ENCODE measurements around the gene SLCO3A1.

The SLCO3A1 gene

GRCh38 chr15:91853511-91853947, at the start of gene SLCO3A1:
TSS of gene SLCO3A1 (plus strand) at chr15:91853708.
- DNase-seq: peak; percentile 72

DNA sequence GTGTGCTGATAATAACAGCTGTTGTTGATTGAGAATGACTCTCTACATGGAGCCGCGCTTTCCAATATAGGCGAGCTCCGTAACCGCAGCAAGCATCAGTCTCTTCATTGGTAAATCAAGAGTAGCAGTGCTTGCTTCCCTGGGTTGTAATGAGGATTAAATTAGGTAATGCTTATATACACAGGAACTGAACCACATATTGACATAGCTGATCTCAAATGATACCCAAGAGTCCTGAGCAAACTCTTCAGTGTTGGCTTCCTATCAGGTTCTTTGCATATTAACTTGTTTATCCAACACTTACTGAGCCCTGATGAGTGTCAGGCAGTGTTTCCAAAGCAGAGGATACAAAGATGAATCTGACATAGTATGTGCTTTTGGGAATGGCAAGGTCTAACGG, 46.4 kb upstream of the SLCO3A1 start:
- DNase-seq: no peak

- DNase-seq: no peak
Observed at GRCh38 chr15:91813924-91814323, 39.6 kb upstream of the SLCO3A1 start.

GRCh38 chr15:91816942-91817341, 36.6 kb upstream of the SLCO3A1 start:
- no peak for DNase-seq

DNA sequence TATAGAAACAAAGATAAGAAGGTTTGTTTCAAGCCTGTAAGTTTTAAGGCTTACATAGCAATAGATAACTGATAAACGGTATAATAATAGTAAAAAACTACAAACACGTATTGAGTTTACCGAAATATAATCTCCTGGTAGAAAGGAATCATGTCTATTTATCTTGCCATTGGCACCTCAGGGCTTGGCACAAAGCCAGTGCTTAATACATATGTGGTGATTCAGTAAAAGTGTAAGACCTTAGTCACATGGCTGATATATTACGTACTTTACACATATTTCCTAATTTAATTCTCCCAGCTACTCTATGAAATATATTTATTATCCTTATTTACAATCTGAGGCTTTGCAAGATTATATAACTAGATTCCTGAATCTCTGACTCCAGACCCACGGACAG, 32.0 kb upstream of the SLCO3A1 start:
- DNase-seq: no peak

- DNase-seq: no peak
Observed at GRCh38 chr15:91824256-91824655, 29.3 kb upstream of the SLCO3A1 start.

GRCh38 chr15:91826443-91826842, 27.1 kb upstream of the SLCO3A1 start:
- no peak for DNase-seq

DNA sequence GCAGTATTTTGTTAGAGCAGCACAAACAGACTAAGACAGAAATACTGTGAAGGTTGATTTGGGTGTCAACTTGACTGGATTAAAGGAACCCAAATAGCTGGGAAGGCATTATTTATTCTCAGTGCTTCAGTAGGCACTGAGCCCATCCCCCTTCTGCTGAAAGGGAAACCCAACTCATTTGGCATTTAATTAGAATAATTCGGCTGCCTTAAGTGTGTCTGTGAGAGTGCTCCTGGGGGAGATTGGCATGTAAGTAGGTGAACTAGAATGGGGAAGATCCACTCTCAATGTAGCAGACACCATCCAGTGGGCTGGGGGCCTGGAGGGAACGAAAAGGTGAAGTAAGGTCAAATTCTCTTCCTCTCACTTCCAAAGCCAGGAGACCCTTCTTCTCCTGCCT, 20.5 kb upstream of the SLCO3A1 start:
- DNase-seq: no peak

GRCh38 chr15:91839867-91840266, 13.6 kb upstream of the SLCO3A1 start:
- DNase-seq: no peak

DNA sequence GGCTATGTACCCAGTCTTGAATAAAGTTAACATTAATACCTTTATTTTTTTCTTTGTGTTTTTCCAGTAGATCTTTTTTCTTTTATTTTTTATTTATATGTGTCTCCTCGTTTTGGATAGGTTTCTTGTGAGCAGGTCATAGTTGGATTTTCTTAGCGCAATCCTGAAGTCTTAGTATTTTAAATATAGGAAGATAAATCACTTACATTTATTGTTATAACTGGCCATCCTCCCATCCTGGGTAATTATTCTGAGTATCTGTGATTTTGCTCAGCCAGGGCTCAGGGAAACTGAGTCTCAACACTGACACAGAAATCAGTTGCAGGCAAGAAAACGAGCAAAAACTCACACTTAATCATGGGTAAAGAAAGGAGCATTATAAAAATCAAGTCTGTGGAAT, 11.6 kb upstream of the SLCO3A1 start:
- no peak for DNase-seq

GRCh38 chr15:91844341-91844740, 9.2 kb upstream of the SLCO3A1 start:
- no peak for DNase-seq

DNA sequence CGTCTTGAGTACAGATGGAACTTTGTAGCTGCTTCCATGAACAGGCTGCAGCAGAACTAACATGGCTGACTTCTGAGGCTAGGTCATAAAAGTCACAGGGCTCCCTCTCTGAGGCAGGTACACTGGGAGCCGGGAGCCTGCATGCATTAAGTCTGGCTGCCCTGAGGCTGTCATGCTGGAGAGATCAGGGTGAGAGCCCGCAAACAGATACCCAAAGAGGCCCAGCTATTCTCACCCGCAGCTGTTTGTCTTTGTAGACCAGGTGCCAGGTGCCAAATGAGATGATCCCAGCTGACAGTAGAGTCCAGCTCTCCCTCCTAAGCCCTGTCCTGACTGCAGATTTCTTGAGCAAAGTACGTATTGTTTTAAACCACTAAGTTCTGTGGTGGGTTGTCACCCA, 8.6 kb upstream of the SLCO3A1 start:
- DNase-seq: no peak

GRCh38 chr15:91845720-91846119, 7.8 kb upstream of the SLCO3A1 start:
- DNase-seq: no peak

DNA sequence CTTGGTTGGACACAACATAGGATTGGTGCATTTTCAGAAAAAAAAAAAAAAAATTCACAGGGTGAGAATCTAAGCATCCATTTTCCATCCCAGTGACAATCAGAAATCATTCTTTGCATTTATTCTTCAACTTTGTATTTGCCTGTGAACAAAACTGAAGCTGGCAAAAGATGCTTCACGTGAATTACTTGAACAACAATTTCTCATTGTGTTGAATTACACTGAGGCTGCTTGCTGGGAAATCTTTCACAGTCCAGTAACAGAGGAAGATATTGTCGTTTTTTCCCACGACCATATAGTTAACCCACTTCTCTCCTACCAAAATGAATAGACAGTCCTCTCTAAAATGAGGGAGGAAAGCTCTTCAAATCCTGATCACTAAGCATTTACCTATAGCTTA, 4.3 kb upstream of the SLCO3A1 start:
- no peak for DNase-seq

- no peak for DNase-seq
Observed at GRCh38 chr15:91849749-91850161, 3.8 kb upstream of the SLCO3A1 start.

DNA sequence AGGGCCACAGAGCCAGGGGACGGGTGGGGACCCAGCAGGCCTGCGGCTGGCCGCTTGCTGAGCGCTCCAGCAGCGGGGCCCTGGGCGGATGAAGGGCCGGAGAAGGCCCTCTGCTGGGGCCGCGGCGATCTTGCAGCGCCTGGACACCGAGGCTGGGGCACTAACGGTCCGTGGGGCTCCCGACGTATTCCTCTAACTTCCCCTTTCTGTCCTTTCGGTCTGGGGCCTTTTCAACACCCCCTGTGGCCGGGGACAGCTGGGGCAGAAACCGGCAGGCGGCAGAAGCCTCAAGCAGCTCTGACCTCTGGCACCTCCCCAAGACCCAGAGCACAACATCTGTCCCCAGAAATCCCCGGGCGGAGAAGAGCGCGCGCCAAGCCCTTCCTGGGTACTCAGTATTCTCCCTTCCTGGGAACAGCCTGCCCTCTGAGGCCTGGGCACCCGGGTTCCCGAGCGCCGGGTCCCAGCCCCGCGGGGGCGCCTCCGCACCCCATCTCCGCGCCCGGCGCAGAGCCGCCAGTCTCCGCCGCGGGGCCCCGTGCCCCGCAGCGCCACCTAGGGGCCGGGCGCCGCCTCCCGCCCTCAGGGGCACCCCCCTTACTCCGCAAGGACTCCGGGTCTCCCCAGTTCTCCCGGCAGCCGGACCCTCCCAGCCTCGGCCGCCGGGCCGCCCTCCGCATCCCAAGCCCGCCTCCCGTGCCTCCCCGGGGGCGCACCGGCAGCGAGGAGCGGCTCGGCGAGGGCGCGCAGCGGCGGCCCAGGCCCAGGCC, 582 bp upstream of the SLCO3A1 start:
- peak; percentile 64 for DNase-seq

- DNase-seq: no peak
Observed at GRCh38 chr15:91853948-91854638, 585 bp downstream of the SLCO3A1 start.

GRCh38 chr15:91854639-91854990, 1.1 kb downstream of the SLCO3A1 start:
- peak; percentile 36 for DNase-seq

GRCh38 chr15:91855241-91855640, 1.7 kb downstream of the SLCO3A1 start:
- DNase-seq: no peak

GRCh38 chr15:91855684-91856489, 2.4 kb downstream of the SLCO3A1 start:
- DNase-seq: no peak

DNA sequence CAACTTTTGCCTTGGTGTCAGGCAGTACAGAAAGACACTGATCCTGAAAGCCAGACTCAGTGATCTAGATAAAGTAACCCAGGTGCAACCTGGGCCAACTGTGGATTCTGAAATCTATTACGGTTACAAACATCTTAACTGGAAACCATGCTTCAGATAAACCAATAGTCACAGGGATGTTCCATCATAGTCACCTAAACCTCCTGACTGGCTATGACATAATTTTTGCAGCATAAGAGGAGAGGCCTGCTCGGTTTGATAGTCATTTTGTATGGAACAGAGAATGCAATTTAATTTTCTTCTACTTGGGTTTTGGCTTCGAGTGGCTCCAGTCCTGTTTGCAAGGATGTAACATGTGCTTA, 3.7 kb downstream of the SLCO3A1 start:
- DNase-seq: no peak

- no peak for DNase-seq
Observed at GRCh38 chr15:91857772-91858171, 4.3 kb downstream of the SLCO3A1 start.

GRCh38 chr15:91860498-91860897, 7.0 kb downstream of the SLCO3A1 start:
- no peak for DNase-seq

GRCh38 chr15:91861223-91861622, 7.7 kb downstream of the SLCO3A1 start:
- no peak for DNase-seq

Measured in activated T-cell treated with anti-CD3 and anti-CD28 coated beads for 4 hours (primary cell).